NCI-H2107 treated with DMSO at 0.1 percent for 48 hours (cell line): ENCODE results near the gene CABP7.

Experiments
- DNase-seq: peaks from one replicate; lab custom pipeline; 2025; ENCODE audit not compliant: unreplicated experiment; lab: John Stamatoyannopoulos, UW

The CABP7 gene

DNA sequence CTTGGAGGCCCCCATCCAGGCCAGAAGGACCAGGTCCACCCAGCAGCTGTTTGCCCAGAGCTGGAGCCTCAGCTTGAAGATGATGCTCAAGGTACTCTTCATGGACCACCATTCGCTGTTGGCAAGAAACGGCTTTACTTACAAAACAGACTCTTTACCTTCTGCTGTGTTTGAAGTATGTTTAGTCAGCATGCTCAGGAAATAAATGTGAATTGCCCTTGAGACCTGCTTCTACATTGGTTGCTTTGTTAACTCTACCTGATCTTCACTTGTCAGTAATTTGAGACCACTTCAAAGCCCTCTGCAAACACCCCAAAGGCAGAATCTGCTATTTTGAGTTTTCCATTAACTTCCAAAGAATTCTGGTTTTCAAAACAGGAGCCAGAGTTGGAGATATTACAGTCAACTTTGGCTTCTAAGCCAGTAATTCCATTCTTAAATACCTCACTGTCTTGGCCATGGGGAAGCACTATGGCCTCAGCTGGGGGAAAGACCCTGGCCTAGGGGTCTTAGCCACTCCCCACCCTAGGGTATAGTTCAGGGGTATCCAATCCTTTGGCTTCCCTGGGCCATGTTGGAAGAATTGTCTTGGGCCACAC, 50.0 kb downstream of the CABP7 start:
- DNase-seq: no peak

DNA sequence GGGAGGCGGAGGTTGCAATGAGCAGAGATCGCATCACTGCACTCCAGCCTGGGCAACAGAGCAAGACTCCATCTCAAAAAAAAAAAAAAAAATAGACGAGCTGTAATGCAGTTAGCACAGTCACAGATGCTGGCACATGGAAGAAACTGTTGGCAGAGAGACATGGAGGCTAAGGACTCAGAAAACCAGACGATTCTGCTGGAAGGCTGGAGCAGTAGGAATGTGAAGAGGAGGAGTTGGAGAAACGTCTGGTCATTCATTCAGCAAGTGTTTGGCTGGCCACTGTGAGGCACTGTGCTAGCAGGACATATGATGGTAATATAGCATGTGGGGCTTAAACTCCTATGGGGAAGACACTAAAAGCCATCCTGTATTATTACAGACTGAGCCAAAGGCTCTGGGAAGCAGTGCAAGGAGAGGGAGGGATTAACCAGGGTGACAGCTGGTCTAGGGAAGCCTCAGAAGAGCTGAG, 52.4 kb downstream of the CABP7 start:
- no peak for DNase-seq

DNA sequence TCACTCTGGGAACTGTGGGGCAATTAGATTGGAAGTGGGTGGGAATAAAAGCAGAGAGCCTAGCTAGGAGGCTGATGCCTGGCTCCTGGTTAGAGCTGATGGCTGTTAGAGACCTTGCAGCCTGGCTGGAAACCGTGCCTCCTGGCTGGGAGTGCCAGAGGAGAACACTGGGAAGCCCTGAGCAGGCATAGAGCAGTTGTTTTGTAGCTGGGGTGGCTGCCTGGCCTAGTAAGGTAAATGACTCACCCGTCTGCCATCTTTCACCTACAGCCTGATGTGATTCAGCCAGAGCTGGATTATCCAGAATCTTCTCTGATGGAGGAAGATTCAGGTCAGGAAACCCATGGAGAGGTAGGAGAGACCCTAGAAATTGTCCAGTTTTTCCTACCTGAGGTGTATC, 53.4 kb downstream of the CABP7 start:
- no peak for DNase-seq

GRCh38 chr22:29780220-29780619, 60.4 kb downstream of the CABP7 start:
- DNase-seq: no peak

GRCh38 chr22:29780748-29781676, 61.2 kb downstream of the CABP7 start:
- no peak for DNase-seq
